ENCODE data around the gene DDX24. TPM values are rescaled to one million over a fixed set of nuclear protein-coding genes. Genes with fewer than 3 reads are reported as not detected.
A peak's percentile ranks its signal among the peaks of the same experiment; 100 is the strongest.

Gene DDX24
- polyA plus RNA-seq, 4 donors = 121 to 173 (median 163) TPM

DNA sequence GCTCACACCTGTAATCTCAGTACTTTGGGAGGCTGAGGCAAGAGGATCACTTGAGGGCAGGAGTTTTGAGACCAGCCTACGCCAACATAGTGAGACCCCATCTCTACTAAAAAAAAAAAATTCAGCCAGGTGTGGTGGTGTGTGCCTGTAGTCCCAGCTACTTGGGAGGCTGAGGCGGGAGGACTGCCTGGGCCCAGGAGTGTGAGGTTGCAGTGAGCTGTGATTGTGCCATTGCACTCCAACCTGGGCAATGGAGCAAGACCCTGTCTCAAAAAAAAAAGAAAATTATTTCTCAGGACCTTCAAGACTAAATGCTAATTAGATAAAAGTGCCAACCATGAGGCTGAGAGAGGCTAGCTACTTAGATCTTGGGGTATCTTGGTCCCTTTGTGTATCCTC is 31.4 kb downstream of the DDX24 start:
- DNase-seq (ENCODE audit: low read depth in 4 of 4, low spot score in 3 of 4) = no peak

DNA sequence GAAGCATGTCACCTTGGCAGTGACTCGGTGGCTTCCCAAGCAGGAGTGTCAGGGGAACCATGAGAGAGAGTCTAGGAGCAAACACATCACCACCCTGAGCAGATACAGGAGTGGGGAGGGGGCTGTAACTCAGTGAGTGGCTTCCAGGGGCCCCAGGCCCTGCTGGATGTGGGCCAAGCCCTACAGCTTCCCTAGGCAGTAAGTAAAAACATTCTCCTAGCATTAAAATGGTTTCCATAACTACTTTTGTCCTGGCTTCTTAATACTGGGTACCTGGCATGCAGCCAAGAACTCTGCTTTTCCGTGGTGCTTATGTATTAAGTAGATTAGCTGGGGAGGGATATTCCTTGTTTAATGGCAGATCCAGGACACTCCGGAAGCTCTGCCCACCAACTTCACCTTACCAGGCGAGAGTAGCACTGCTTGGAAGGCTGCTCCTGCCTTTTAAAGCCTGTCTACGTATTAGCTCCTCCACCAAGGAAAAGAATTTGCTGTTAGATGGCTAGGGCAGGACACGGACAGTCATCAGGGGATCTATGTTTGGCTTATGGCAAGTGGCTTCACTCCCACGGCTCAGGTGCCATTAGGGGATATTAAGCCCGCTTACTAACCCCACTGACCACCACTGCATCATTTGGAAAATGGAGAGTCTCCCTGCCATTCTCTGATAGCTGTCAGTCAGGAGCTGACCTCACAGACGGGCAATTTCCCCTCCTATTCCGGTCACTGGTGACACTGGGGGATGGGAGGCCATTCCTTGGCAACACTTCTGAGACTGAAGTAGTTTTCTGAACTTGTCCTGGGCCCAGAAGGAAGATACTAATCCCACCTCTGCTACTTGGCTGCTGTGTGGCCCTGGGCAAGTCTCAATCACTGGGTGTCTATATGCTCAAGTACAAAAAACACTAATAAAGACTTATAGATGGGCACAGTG is 32.0 kb downstream of the DDX24 start:
- no peak for DNase-seq (ENCODE audit: low read depth in 4 of 4, low spot score in 3 of 4)

GRCh38 chr14:94047581-94047980 is 33.4 kb downstream of the DDX24 start:
- no peak for DNase-seq (ENCODE audit: low read depth in 4 of 4, low spot score in 3 of 4)

DNA sequence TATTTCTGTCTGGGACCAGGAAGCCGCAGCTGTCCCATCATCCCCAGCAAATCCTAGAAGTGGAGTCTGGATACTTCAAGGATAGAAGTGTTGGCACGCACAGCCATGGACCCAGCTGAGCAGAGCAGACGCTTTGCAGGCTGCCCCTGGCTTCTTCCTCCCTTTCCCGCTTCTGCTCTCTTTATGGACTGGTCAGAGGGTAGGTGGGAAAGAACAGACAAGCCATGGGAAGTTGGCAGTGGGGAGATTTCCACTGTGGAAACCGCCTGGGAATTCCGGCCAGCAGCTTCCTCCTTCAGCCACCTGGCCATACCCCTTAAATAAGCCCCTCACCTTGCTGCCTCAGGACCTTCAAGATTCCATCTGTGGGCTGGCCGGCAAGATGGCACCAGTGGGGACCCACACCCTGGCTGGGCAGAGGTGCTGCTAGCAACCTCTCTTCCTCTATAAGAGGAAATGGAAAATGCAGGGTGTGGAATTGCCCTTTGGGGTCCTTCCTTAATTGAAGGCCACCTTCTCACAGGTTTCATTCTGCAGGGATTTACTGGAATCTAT is 34.2 kb downstream of the DDX24 start:
- no peak for DNase-seq (ENCODE audit: low read depth in 4 of 4, low spot score in 3 of 4)

DNA sequence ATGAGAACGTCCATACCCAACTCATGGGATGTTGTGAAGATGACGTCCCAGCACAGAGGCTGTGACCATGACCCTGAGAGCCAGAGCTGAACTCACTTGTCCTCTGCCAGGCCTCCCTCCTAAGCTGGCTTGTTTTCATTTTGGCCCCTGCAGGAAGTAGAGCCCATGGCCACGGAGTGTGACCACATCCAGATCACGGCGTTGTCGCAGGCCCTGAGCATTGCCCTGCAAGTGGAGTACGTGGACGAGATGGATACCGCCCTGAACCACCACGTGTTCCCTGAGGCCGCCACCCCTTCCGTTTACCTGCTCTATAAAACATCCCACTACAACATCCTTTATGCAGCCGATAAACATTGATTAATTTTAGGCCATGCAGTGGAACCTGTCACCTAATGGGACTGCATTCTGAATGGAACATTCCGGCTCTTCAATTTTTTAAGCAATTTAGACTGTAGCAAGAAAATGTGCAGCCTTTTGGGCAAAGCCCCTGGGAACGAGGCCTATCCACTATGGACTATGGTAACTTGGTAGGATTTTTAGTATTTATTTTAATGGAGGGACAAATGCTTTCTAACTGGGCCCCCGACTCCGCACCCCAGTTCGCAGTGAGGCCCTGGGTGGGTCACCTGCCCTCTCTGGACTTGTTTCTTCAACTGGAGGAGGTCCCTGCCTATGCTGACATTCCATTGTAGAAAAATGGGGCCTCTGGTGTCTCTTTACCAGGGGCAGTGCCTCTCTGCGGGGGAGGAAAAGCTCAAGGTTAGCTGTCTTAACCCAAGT is 35.2 kb downstream of the DDX24 start:
- DNase-seq (ENCODE audit: low read depth in 4 of 4, low spot score in 3 of 4) = no peak

DNA sequence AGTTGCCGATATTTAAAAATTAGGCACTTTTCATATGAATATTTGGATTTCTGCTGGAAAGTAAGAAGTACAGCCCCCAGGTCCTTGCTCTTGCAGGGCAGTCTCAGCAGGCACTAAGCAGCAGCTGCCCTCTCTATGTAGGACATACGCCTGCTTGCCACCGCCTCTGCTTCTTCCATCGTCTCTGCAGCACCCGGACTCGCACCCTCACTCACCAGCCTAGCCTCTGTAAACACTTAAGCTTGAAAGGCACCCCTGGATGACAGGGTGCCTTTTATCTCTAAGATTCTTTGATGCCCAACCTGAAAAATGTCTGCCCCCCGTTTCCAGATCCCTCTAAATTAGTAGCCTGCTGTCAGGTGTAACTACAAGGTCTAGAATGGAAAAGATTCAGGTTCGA is 35.9 kb downstream of the DDX24 start:
- DNase-seq (ENCODE audit: low read depth in 4 of 4, low spot score in 3 of 4) = no peak

DNA sequence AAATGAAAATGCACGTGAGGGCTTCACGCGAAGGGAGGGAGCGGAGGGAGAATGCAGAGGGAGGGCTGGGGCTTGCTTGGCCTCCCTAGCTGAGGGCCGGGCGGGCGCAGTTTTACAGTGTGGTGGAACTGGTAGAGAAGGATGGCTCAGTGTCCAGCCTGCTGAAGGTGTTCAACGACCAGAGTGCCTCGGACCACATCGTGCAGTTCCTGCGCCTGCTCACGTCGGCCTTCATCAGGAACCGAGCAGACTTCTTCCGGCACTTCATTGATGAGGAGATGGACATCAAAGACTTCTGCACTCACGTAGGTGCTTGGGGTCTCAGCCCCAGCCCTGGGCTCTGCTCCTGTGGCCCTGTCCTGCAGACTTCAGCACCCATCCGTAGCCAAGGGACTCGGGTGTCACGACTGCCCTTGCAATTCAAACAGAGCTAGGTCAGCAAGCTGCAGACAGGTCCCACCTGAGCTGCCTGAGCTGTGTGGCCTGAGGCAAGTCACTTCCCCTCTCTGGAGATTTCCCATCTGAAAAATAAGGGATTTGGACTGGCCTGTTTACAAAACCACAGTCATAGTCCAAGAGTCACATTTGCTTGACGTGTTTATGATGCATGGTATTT is 36.4 kb downstream of the DDX24 start:
- DNase-seq (ENCODE audit: low read depth in 4 of 4, low spot score in 3 of 4) = no peak

- no peak for DNase-seq (ENCODE audit: low read depth in 4 of 4, low spot score in 3 of 4)
Observed at GRCh38 chr14:94043756-94044475, 37.1 kb downstream of the DDX24 start.

DNA sequence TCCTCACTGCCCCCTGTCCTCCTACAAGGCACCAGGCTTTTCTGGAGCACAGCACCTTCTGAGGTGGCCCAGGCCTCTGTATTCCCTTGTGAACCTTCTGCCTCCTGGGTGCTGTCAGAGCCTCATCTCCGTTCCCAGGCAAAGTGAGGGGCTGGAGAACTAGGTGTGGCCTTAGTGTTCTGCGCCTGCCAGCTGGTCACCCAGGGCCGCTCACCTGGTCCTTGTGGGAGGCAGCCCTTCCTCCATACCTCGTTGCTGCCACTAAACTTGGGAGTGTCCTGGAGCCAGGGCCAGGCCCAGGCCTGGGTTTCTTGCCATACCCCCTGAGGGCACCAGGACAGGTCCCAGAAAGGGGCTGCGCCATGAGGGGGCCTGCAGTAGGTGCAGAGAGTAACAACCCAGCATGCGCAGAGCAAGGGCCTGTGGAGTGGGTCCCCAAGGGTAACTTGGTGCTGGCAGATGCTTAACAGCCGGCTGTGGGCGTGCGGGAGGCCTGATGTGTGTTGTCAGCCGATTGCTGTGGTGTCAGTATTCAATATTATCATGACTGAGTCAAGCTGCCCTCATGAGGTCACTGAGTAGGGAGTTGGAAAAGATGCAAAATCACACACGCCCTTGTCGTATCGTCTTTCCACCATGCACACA is 37.8 kb downstream of the DDX24 start:
- DNase-seq (ENCODE audit: low read depth in 4 of 4, low spot score in 3 of 4) = no peak

GRCh38 chr14:94042433-94043091 is 38.4 kb downstream of the DDX24 start:
- no peak for DNase-seq (ENCODE audit: low read depth in 4 of 4, low spot score in 3 of 4)

- DNase-seq (ENCODE audit: low read depth in 4 of 4, low spot score in 3 of 4) = no peak
Observed at GRCh38 chr14:94041551-94042346, 39.3 kb downstream of the DDX24 start.

DNA sequence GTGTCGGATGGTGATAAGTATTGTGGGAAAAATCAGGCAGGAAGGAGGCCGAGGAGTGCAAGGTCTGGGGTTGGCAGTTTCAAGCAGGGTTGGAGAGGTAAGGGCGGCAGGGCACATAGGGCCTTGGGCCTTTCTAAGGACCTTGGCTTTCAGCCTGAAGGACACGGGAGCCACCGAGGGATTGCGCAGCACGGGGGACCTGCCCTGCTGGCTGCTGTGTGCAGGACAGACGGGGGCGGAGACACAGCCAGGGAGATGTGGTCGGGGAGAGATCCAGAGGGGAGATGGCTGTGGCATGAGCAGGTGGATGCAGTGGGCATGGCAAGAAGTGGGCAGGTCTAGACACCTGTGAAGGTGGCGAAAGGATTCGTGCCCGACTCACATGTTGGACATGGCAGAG is 40.2 kb downstream of the DDX24 start:
- DNase-seq (ENCODE audit: low read depth in 4 of 4, low spot score in 3 of 4) = no peak

GRCh38 chr14:94040247-94040646 is 40.8 kb downstream of the DDX24 start:
- no peak for DNase-seq (ENCODE audit: low read depth in 4 of 4, low spot score in 3 of 4)

DNA sequence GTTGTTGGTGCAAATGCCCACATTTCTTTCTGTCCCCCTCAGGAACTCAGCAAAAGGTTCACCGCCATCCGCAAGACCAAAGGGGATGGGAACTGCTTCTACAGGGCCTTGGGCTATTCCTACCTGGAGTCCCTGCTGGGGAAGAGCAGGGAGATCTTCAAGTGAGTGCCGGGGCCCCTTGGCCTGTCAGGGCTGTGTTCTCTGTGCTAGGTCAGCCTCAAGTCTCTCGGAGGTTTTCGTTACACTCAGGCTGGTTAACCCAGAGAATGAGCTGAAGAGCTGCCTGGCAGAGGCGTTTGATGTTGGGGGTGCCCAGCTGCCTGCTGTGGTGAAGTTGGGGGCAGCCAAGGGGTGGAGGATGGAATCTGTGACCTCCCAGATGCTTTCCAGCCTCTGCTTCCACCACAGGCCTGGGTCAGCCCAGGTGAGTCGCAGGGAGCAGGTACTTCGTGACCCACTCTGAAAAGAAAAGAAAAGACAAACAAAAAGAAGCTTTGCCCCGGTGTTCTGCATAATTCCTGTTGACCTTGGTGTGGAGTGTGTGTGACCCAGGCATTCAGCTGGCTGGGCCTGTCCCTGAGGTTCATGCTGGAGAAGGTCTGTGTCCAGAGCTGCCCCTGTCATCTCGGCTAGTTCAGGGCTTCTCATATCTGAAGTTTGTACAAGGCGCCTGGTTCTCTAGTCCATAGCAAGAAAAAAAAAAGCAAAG is 41.9 kb downstream of the DDX24 start:
- DNase-seq (ENCODE audit: low read depth in 4 of 4, low spot score in 3 of 4) = no peak

DNA sequence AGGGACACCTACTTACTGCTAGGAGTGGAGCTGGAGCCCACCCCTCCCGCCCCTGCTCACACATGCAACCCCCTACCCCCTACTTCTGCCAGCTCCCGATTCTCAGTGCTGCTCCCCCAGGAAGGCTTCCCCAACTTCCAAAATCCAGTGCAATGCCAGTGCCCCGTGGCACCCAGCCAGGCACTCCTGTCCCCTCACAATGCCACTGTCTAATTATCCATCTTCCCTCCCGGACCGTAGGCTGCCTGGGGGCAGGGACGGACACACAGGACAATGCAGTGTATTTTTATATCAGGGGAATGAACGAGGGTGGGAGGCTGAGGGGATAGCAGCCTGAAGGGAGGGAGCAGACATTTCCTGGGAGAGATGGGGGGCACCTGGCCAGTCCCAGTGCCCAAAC is 42.5 kb downstream of the DDX24 start:
- DNase-seq (ENCODE audit: low read depth in 4 of 4, low spot score in 3 of 4) = no peak

DNA sequence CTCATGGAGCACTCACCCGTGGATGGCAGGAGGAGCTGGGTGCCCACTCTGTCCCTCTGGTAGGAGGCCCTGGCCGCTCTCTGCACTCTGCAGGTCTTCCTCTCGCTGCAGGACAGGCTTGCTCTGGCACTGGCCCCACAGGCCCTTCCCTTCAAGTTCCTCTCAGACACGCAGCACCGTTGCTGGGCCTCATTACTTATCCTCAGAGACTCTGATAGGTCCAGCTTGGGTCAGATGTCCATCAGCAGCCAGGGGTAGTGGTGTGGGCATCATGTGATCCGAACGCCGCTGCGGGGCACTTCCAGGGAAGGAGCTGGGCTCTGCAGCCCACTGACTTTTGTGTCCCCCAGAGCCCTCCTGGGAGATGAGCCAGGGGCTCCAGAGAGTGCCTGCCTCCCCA is 43.0 kb downstream of the DDX24 start:
- DNase-seq (ENCODE audit: low read depth in 4 of 4, low spot score in 3 of 4) = no peak

- DNase-seq (ENCODE audit: low read depth in 4 of 4, low spot score in 3 of 4) = peak in 1 of 4 donors; percentile 33
Observed at GRCh38 chr14:94036313-94037167, 44.5 kb downstream of the DDX24 start.
